Mesenteric fat pad (tissue), 1 donor: Measurements from ENCODE around the gene SLC23A3. TPM values are rescaled to one million over a fixed set of nuclear protein-coding genes. Genes with fewer than 3 reads are reported as not detected.

ENCODE experiments used
- DNase-seq: peaks from one replicate; pipeline ENCODE4 v3.0.0-alpha.2; 2020; ENCODE audit warnings: low spot score
- total RNA-seq: library from RNA; stranded (reverse); fragmentation: NEBNext Ultra II Directional; extraction: Animal tissue kit (Norgen Biotek cat#: 25700); gene quantifications from one replicate; pipeline ENCODE4 v1.2.1, GENCODE V29; 2021
- donor health status: DM: yes; HTN: yes; CAD: no.

The SLC23A3 gene
- total RNA-seq, 1 donor from 2014 or later, result 0.93 TPM

- DNase-seq, result no peak
These were observed 14.7 kb downstream of the SLC23A3 start for GRCh38 chr2:219155054-219155644.

GRCh38 chr2:219149667-219150066, 20.2 kb downstream of the SLC23A3 start:
- DNase-seq, result no peak

- no peak for DNase-seq
These were observed 27.5 kb downstream of the SLC23A3 start for GRCh38 chr2:219142329-219142728.

- DNase-seq, result no peak
These were observed 29.1 kb downstream of the SLC23A3 start for GRCh38 chr2:219140722-219141121.

GRCh38 chr2:219133976-219134375, 35.9 kb downstream of the SLC23A3 start:
- DNase-seq, result no peak

- no peak for DNase-seq
These were observed 38.1 kb downstream of the SLC23A3 start for GRCh38 chr2:219131744-219132143.

- no peak for DNase-seq
These were observed 38.5 kb downstream of the SLC23A3 start for GRCh38 chr2:219131327-219131726.

GRCh38 chr2:219129589-219129988, 40.2 kb downstream of the SLC23A3 start:
- no peak for DNase-seq

GRCh38 chr2:219128396-219128795, 41.4 kb downstream of the SLC23A3 start:
- DNase-seq, result no peak

- DNase-seq, result no peak
These were observed 42.7 kb downstream of the SLC23A3 start for GRCh38 chr2:219127037-219127635.

- DNase-seq, result no peak
These were observed 43.3 kb downstream of the SLC23A3 start for GRCh38 chr2:219126555-219126954.

- DNase-seq, result no peak
These were observed 44.0 kb downstream of the SLC23A3 start for GRCh38 chr2:219125886-219126270.

GRCh38 chr2:219125225-219125885, 44.5 kb downstream of the SLC23A3 start:
- DNase-seq, result no peak

GRCh38 chr2:219124381-219125110, 45.3 kb downstream of the SLC23A3 start:
- DNase-seq, result no peak

GRCh38 chr2:219123356-219124135, 46.3 kb downstream of the SLC23A3 start:
- no peak for DNase-seq

- no peak for DNase-seq
These were observed 47.4 kb downstream of the SLC23A3 start for GRCh38 chr2:219122202-219122980.

GRCh38 chr2:219120082-219120481, 49.7 kb downstream of the SLC23A3 start:
- no peak for DNase-seq

GRCh38 chr2:219119422-219120043, 50.3 kb downstream of the SLC23A3 start:
- no peak for DNase-seq

GRCh38 chr2:219118504-219118903, 51.3 kb downstream of the SLC23A3 start:
- no peak for DNase-seq
